HG02763 (cell line): Measurements from ENCODE around the gene TAP1.

Experiments used
- ATAC-seq: cut with Tn5 transposase; IDR thresholded peaks from one replicate; pipeline ENCODE4 v1.9.1; 2021; ENCODE audit warnings: mild to moderate bottlenecking, moderate library complexity; ENCODE audit not compliant: unreplicated experiment

The TAP1 gene

DNA sequence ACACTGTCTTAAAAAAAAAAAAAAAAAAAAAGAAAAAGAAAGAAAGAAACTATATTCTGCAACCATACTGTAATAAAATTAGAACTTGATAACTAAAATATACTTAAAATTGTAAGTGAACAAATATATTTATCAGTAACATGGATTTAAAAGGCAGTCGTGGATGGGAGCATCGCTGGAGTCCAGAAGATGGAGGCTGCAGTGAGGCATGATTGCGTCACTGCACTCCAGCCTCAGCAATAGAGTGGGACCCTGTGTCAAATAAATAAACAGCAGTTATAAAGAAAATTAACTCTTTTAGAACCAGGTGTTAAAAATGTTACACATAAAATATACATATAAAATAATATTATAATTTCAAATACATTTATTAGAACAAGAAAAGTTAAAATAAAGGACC lies 9.2 kb upstream of the TAP1 start:
- no peak for ATAC-seq

DNA sequence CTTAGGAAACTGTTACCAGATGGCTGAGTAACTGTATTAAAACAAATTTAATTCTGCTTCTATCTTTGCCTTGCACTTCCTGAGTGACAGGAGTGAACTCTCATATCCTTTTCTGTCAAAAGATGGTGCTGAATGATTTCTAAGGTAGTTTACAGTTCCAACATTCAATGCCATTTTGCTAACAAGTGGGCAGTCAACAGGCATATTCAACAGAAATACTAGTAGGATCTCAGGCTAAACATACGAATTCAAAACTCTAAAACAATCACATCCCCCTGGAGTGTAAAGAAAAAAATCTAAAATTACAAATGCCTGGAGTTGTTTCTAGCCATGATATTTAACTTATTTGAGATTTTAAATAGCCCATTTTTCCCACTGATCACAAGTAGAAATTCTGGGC lies 7.2 kb upstream of the TAP1 start:
- no peak for ATAC-seq

DNA sequence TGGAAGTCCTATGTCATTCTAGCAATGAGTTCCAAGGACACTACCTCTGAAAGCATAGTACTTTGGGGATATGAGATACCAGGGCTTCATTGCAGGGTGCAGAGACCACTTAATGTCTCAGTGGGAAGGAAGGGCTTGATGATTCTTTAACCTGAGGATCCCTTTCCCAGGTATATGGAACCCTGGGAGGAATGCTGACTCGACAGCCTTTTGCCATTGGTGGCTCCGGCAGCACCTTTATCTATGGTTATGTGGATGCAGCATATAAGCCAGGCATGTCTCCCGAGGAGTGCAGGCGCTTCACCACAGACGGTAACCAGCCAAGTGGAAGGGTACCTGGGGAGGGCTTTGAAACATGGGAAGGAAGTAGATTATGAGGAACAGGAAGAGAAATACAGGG lies 4.7 kb upstream of the TAP1 start:
- ATAC-seq: no peak

DNA sequence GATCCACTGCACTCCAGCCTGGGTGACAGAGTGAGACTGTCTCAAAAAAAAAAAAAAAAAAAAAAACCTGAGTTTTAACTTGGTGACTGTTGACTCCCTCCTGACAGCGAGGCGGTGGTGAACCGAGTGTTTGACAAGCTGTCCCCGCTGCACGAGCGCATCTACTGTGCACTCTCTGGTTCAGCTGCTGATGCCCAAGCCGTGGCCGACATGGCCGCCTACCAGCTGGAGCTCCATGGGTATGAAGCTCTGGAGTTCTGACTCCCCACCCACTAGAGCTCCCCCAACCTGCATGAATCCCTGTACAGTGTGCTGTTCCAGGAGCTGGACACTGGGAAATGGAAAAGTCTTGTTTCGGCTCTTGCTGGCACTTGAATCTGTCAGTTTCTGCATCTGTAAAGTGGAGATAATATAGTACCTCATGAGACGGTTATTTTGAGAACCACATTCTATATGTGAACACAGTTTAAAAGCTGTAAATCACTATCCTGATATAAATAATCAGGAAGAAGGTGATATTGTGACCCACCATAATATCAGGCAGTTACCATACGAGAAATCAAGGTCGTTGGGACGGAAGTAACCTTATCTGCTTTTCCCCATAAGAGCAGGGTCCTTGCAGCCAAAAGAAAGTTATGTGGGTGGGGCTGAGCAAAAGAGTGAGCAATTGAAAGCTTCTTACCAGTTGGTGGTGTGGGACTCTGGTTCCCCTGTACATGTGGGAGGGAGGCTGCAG lies 3.8 kb upstream of the TAP1 start:
- no peak for ATAC-seq

DNA sequence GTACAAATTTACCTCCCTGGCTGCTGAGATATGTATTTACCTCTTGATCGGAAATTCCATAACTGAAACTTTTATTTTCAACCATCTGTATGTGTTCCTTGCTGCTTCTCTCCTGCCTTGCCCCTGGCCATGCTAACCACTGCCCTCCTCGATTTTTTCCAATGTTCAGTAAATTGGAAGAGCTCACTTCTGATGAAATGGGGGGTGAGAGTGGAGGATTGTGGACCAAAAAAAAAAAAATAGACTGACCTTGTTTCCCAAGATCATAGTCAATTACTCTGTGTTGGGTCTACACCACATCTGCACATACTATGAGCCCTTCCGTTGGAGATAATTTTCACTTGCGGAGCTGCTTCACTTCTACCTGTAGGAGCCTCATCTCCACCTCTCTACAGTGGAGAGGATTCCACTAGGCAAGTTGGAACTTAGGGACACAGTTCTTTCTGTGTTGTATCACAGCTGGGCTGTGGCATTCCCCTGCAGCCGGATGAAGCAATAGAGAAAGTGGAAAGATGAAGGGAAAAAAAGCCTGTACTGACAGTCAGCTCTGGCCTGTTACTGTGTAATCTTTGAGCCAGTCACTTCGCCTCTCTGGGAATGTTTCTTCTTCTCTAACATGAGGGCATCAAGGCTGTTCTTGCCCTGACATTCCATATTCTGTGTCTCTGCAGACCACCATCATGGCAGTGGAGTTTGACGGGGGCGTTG lies 2.1 kb upstream of the TAP1 start:
- no peak for ATAC-seq

DNA sequence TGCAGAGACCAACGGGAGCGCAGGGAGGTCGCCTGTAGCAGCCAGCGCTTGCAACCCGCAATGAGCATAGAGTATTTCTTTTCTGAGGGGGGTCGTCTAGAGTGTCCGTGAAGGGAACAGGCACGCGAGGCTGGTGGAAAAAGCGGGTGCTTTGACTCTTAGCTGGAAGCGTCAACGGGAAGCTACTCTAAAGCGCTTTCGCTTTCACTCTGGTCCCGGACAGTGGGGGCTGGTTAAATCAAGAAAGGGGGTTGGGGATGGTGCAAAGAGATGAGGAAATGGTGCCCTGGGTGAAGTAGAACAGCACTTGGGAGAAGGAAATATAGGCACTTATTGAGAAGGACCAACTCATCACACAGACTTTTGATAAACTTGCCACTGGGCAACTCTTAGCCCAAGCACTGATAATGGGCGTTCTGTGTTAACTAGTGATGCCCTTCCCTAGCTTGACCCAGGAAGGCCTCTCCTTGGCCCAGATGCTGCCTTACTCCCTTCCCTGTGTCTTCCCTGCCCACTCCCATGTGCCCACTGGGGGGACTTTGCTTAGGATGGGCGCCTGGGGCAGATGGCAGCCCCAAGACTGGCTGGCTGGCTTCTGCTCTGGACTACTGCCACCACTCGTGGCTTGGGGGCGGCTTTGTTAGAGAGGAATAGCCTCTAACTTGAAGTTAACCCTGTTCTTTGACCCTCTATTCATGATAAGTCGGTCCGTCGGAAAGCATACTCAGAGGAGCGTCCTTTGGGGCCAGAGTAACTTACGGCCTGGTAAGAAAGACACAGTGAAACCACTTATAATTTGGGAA lies 1.1 kb upstream of the TAP1 start:
- peak; percentile 2 for ATAC-seq

DNA sequence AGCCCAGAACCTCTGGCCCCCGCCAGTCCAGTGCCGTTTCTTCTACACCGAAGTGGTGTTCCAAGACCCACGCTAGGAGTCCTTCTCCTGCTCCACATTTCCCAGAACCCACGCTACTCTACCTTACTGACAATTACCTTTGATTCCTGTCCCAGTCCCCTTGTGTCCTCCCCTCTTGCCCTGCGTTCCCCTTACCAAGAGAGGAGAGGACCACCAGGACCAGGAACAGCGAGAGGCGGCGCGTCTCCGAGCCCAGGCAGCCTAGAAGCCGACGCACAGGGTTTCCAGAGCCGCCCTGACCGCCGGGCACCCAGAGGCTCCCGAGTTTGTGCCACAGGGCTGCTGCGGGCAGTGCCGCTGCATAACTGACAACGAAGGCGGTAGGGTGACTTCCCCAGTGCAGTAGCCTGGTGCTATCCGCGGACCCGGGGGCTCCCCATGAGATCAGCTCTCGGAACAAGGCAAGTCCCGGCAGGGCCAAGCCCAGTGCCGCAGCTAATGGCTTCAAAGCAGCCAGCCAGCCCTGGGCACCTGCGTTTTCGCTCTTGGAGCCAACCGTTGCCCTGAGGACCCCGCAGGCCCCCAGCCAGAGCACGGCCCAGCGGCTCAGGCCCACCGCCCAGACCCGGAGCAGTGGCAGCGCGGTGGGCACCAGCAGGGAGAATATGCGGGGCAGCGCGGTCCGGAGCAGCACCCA lies 512 bp downstream of the TAP1 start:
- ATAC-seq: peak; percentile 10

DNA sequence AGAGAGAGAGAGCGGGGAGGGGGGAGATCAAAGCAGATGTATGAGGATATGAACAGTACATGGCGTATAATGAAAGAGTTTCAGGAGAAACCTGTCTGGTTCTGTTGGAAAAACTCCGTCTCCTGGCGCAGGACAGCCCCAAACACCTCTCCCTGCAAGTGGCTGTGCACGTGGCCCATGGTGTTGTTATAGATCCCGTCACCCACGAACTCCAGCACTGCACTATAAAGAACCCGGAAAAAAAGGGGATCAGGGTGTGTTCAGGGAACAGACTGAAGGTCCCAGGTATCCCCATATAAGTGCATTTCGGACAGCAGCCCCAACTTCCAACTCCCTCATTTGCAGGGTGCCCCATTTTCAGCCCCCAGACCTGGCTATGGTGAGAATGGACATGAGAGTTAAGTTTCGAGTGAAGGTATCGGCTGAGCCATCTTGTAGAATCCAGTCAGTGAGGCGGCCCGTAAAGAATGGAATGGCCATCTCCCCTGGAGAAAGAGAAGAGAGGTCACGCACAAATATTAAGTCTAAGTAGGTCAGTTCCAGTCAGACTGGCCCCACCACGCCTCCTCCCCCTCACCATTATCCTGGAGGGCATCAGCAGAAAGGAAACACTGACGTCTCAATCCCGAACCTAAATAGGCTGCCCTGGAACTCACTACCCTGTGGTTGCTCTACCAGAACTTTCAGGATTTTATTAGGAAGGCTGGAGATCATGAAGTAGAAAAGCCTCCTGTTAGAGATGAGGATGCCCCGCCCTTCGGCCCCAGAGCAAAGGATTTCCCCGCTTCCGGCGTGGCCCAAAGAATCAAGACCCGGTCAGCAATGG lies 1.3 kb downstream of the TAP1 start:
- ATAC-seq: no peak

DNA sequence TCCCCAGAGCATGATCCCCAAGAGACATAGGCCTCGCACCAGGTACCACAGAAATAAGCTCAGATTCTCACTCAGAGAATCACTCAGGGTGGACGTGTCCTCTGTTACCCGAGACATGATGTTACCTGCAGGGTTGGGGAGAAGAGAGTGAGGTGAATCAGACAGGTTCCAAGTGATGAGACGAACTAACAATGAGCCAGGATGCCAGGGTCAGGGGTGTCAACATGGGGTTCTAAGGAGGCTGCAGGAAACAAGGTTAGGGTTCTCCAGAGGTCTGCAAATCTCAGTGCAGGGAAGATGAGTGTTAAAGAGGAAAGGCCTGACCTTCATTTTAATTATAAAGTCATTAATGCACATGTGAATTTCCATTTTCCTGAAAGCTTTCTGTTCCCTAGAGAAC lies 2.5 kb downstream of the TAP1 start:
- no peak for ATAC-seq

DNA sequence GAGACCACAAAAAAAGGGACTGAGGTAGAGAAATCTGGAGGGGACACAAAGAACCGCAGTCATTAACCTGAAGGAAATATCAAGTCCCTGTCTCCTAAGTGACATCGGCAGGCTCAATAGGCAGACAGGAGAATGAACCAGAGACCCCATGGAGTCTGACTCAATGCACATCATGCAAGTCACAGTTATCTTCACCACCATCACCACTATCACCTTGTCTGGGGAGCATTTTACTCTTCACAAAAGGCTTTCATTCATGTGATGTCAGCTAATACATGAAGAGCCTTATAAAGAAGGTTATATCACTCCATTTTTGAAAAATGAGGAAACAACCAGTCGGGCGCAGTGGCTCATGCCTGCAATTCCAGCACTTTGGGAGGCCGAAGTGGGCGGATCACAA lies 4.4 kb downstream of the TAP1 start:
- no peak for ATAC-seq

DNA sequence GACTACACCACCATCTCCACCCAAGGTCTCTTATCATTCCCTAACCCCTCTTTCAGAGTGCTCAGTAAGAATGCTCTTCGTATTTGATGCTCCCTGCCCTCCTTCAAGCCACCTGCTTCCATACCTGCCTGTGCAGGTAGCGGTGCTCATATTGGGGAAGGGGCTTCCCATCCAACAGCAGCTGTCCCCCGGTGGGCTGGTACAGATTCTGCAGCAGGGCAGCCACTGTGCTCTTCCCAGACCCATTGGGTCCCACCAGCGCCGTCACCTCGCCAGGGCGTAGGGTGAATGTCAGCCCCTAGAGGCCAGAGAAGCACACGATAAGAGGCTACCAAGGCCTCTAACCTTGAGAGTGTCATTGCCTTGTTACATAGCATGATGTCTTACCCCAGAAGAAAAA lies 5.7 kb downstream of the TAP1 start:
- ATAC-seq: no peak

DNA sequence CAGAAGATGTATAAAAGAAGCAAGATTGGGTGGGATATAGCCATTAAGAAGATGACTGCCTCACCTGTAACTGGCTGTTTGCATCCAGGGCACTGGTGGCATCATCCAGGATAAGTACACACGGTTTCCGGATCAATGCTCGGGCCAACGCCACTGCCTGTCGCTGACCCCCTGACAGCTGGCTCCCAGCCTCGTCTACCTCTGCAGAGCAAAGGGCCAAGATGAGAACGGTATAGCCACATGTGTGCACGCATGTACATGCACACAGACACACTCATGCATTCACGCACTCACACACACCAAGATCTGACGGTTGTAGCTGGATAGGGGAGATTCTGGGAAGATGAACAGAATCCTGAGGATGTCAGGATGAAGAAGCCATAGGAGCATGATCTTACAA lies 6.5 kb downstream of the TAP1 start:
- ATAC-seq: no peak

DNA sequence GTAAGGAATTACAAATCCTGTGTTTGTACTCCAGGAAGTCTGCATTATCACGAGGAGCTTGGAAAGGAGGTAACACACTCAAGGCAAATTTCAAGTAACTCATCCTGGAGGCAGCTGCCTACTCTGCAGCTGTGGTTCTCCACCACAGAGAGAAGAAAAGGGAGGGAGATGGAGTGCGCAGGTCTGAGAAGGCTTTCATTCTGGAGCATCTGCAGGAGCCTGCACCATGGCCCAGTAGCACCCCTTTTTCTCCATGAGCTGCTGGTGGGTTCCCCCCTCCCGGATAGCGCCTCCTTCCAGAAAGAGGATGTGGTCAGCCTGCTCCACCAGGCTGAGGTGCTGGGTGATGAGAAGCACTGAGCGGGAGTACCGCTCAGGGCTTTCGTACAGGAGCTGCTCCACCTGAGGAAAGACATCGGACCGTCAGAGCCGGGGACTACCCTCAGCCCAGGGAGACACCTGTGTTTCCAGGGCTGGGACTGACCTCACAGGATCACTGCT lies 8.1 kb downstream of the TAP1 start:
- no peak for ATAC-seq

DNA sequence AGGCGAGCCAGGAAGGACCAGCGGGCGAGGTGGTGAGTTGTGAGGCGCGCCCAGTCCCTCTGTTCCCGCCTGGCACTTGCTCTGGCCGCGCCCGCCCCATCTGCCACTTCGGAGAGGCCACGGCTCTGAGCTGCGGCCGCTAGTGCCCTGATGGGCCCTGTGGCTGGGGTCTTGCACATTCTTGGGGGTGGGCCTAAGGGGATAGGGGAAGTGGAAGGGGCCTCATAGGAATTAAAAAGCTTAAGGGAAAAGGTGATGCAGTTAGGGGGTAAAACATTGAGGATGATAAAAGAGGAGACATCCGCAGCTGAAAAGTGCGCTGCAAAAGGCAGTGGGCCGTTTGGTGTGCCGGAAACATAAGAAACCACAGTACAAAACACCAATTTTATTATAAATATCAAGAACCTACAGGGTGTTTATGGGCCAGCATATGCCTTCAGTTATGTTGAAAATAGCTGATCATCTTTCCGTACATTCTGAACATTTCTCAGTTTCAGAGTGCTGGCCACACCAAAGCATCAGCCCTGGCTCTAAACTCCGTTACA lies 8.6 kb downstream of the TAP1 start:
- no peak for ATAC-seq

DNA sequence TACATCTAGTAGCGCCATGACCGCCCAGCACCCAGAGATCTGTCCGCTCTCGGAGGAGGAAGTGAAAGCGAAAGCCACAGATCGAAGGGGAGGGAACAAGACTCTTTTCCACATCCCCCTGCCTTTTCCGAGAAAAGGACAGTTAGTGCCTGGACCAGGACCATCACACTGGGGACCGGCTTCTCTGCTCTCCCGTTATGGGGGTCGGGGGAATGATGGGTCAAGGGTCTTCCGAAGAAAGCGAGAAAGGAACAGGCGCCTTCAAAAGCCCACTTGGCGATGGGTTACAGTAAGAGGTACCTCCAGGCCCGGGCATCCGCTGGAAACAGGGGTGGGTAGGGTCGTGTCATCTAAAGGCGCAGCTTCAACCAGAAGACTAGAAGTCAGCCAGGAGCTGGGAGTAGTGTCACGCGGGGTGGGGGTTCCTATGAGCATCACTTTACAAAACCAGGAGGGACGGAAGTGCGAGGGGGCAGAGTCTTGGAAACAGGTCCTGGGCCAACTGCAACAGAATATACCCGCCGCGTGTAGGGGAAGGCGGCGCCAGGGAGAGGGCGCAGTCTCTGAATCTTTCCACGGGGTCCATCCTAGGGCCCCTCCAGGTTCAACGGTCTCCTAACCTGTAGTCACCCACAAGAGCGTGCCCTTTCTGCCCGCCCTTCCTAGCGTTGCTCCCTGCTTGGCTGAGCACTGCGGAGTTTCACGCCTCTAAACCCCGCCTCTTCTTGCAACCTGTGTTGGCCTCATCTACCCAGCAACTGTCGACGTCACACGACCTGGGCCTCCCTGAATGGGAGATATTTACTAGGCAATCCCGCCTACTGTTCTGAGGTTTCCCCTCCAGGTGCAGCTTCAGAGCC lies 9.3 kb downstream of the TAP1 start, which contains the start of gene PSMB8:
Gene PSMB8 (minus strand): TSS at position 69 of the 860 bp plus-strand sequence. CDS start 51 bp downstream, at position 18.
- ATAC-seq: peak; percentile 70

DNA sequence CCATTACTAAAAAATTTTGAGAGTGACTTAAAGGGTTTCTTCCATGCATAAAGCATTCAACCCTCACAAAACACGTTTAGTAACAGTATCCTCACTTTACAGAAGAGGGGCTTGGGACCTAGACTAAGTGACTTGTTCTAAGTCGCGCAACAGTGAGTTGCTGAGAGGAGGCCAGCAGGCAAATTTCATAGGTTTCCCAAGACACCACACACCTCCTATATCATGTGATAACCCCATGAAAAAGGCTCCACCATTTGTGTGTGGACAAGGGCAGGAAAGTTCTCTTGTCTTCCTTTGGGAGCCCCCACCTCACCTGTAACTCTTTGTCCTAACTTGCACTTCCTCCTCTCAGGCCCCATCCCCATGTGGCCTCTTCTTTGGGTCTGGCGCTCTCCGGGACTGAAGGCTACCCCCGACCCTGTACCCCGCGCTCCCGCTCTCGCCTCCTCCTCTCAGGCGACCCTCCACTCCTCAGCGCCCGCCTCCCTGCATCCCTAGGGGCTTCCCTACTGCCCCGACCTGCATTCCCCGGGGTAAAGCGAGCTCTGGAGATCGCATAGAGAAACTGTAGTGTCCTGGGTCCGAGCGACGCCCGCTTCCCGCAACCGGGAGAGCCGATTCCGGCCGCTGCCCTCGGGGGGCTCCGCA lies 10.0 kb downstream of the TAP1 start:
- ATAC-seq: no peak

DNA sequence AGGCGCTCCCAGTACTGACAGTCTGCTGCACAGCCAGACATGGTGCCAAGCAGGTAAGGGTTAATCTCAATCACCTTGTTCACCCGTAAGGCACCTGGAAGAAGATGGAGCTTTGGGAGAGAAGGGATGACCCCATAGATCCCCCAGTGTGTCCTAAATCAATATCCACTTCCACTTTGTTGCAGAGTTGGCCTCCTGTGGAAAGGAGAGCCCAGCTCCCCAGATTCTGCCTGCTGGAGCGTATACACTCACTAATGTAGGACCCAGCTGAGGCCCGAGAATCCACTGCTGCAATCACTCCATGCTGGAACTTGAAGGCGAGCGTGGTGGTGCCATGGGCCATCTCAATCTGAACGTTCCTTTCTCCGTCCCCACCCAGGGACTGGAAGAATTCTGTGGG lies 10.8 kb downstream of the TAP1 start:
- no peak for ATAC-seq

DNA sequence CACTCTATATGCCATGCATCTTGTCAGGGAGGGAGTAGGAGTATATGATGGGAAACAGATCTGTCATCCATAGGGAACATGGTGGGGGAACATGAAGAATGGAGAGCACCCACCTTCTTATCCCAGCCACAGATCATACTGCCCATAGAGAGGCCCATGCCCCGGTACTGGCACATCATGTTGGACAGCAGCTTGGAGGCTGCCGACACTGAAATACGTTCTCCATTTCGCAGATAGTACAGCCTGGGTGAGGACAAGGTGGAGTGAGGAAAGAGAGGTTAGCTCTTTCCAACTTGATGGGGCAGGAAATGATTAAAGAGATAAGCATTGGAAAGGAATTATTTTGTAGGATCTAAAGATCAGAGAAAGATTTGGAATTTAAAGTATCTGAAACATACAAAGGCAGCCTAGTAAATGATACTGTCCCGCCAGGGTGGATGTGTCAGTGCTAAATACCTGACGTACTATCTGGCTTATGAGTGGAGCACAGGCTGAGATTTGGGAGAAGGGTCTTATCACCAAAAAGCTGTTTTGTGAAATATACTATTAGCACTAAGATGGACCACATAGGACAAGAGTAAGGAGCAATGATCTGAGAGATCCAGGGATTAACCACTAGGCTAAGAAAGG lies 11.4 kb downstream of the TAP1 start:
- no peak for ATAC-seq
